LNCAP (cell line): Measurements from ENCODE around the gene SETD4.

Experiments
- CTCF ChIP-seq: fragments of 450-650 bp; IDR thresholded peaks from 2 replicates; pipeline ENCODE4 v1.5.1; 2017; ENCODE audit warnings: mild to moderate bottlenecking

Gene SETD4

GRCh38 chr21:36038701-36039497, 21.4 kb downstream of the SETD4 start:
- TF ChIP-seq CTCF: no peak

DNA sequence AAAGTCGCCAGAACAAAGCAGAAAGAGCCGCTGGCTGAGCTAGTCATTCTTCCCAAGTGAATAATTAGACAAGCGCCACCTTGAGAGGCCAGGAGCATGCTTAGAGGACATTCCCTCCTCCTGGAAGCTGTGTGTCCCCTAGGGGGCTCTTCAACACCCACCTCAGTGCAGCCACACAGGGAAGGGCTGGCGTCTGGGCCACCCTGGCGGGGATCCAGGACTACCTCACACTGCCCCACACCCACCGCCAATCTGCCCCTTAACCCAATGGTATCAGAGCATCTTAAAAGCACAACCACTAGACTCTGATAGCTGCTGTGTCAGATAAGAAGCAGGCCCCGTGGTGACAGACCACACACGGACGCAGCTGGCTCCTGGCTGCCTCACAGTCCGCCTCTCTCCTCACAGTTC, 24.9 kb downstream of the SETD4 start:
- TF ChIP-seq CTCF: no peak

GRCh38 chr21:36034211-36034913, 26.0 kb downstream of the SETD4 start:
- TF ChIP-seq CTCF: no peak

- no peak for TF ChIP-seq CTCF
These were observed 27.5 kb downstream of the SETD4 start for GRCh38 chr21:36032647-36033406.

DNA sequence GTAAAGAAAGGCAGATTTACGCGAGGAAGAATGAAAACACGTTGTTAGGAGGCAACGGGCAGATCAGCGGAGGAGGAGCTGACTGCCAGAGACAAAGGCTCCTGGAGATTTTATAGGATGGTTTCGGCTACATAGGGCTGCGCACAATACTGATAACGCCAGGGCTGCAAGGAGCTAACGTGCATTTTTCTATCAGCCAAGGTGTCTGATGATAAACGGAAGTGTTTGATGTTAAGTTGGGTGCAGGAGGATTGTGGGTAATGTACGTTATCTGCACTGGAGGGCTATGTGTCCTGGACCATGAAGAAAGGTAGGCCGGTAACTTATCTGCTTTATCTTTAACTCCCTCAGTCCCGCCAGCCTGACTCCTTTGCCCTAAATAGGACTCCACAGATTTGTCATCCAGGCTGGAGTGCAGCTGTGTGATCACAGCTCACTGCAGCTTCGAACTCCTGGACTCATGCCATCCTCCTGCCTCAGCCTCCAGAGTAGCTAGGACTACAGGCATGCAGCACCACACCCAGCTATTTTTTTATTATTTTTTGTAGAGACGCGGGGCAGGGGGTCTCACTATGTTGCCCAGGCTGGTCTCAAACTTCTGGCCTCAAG, 29.6 kb downstream of the SETD4 start:
- no peak for TF ChIP-seq CTCF

DNA sequence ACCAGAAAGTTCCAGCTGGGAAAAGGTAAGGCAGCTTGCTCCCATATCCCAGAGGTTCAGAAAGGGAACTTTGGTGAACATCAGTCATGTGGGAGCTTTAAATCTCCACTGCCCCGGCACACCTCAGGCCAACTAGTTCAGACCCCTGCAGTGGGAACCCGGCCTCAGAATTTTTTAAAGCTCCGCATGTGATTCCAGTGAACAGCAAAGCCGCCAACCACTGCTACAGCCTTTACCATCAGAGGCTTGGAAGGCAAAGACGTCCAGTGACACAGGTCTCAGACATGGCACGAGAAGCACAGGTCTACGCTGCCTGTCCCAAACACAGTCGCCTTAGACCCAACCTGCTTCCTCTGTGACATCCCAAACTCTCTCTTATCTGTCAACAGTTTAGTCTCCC, 31.0 kb downstream of the SETD4 start:
- no peak for TF ChIP-seq CTCF
